Cardiac fibroblast (primary cell): ENCODE measurements around the gene FKBP3.

Experiments used
- DNase-seq, 2 donors: peaks; one replicate each; pipeline versions ENCODE4 v3.0.0 to v3.0.0-alpha.2; 2010; ENCODE audit warnings: low read depth in 2 of 2
- H3K4me3 ChIP-seq, 2 donors: replicated peaks in 1 of 2; 1 replicate in 1 of 2; 2 replicates in 1 of 2; pipeline ENCODE4 v1.5.1; 2011; ENCODE audit warnings: low read depth in 2 of 2, low read length in 2 of 2, mild to moderate bottlenecking in 2 of 2, moderate library complexity in 1 of 2
- CTCF ChIP-seq: IDR thresholded peaks from one replicate; pipeline ENCODE4 v1.5.1; 2011; ENCODE audit warnings: low read depth, mild to moderate bottlenecking, low read length, inconsistent platforms

Gene FKBP3

GRCh38 chr14:45068396-45068795 lies 65.9 kb downstream of the FKBP3 start:
- no peak overlapping the region for H3K4me3 ChIP-seq
- DNase-seq = no peak
- TF ChIP-seq CTCF = no peak

GRCh38 chr14:45066667-45067066 lies 67.6 kb downstream of the FKBP3 start:
- no peak for DNase-seq
- no peak overlapping the region for H3K4me3 ChIP-seq
- no peak for TF ChIP-seq CTCF

- no peak overlapping the region for H3K4me3 ChIP-seq
- TF ChIP-seq CTCF = no peak
- no peak for DNase-seq
Measured at GRCh38 chr14:45065956-45066355, 68.3 kb downstream of the FKBP3 start.
